WTC11 (cell line): ENCODE results near the gene TOE1. TPM values are rescaled to one million over a fixed set of nuclear protein-coding genes. Genes with fewer than 3 reads are reported as not detected.

ENCODE experiments used
- CREM ChIP-seq: sonication (generic); formaldehyde crosslinking; IDR thresholded peaks from 2 replicates; pipeline ENCODE4 v1.8.1; 2022; ENCODE audit warnings: mild to moderate bottlenecking, missing genetic modification reagents, moderate library complexity
- ETV6 ChIP-seq: sonication (generic); formaldehyde crosslinking; IDR thresholded peaks from 2 replicates; pipeline ENCODE4 v1.8.1; 2022; ENCODE audit warnings: mild to moderate bottlenecking, missing genetic modification reagents
- NFATC4 ChIP-seq: fragments of 250-450 bp; sonication (Bioruptor Pico); IDR thresholded peaks from 2 replicates; pipeline ENCODE4 v1.9.0; 2021; ENCODE audit warnings: mild to moderate bottlenecking
- NFYB ChIP-seq: sonication (generic); formaldehyde crosslinking; conservative IDR thresholded peaks from 2 replicates; pipeline ENCODE4 v1.8.0; 2022; ENCODE audit warnings: low read depth, missing genetic modification reagents
- RORB ChIP-seq: fragments of 250-450 bp; sonication (Bioruptor Pico); IDR thresholded peaks from 2 replicates; pipeline ENCODE4 v1.9.0; 2021; ENCODE audit warnings: mild to moderate bottlenecking
- SP1 ChIP-seq: sonication (generic); formaldehyde crosslinking; conservative IDR thresholded peaks from 2 replicates; pipeline ENCODE4 v1.8.1; 2022; ENCODE audit warnings: missing genetic modification reagents
- TEAD1 ChIP-seq: sonication (generic); formaldehyde crosslinking; IDR thresholded peaks from 2 replicates; pipeline ENCODE4 v1.8.0; 2022; ENCODE audit warnings: mild to moderate bottlenecking, missing genetic modification reagents
- TEAD4 ChIP-seq: sonication (generic); formaldehyde crosslinking; IDR thresholded peaks from 2 replicates; pipeline ENCODE4 v1.8.0; 2022; ENCODE audit warnings: mild to moderate bottlenecking, missing genetic modification reagents
- TP53 ChIP-seq: sonication (generic); formaldehyde crosslinking; IDR thresholded peaks from 2 replicates; pipeline ENCODE4 v1.8.1; 2023; ENCODE audit warnings: mild to moderate bottlenecking, missing genetic modification reagents
- total RNA-seq: library from RNA; stranded (reverse); gene quantifications from 3 replicates; pipeline ENCODE4 v1.2.3, GENCODE V29; 2021
- TF ChIP-seq, protein P1 (sequence below): fragments of 250-450 bp; sonication (Bioruptor Pico); IDR thresholded peaks from 2 replicates; pipeline ENCODE4 v1.9.0; 2021; ENCODE audit warnings: mild to moderate bottlenecking, borderline replicate concordance
- TF ChIP-seq, protein P2 (sequence below): sonication (generic); formaldehyde crosslinking; IDR thresholded peaks from 2 replicates; pipeline ENCODE4 v1.8.0; 2022; ENCODE audit warnings: missing genetic modification reagents
- TF ChIP-seq, protein P3 (sequence below): fragments of 250-450 bp; sonication (Bioruptor Pico); IDR thresholded peaks from 2 replicates; pipeline ENCODE4 v2.1.2; 2022; ENCODE audit warnings: mild to moderate bottlenecking, moderate library complexity
- TF ChIP-seq, protein P4 (sequence below): sonication (generic); formaldehyde crosslinking; IDR thresholded peaks from 2 replicates; pipeline ENCODE4 v1.8.1; 2022; ENCODE audit warnings: low read depth, missing genetic modification reagents, borderline replicate concordance
- TF ChIP-seq, protein P5 (sequence below): fragments of 250-450 bp; sonication (Bioruptor Pico); IDR thresholded peaks from 2 replicates; pipeline ENCODE4 v1.9.0; 2021; ENCODE audit warnings: moderate library complexity, mild to moderate bottlenecking, inconsistent platforms, borderline replicate concordance
- TF ChIP-seq, protein P6 (sequence below): sonication (generic); formaldehyde crosslinking; IDR thresholded peaks from 2 replicates; pipeline ENCODE4 v1.8.0; 2022; ENCODE audit warnings: mild to moderate bottlenecking, missing genetic modification reagents
- TF ChIP-seq, protein P7 (sequence below): sonication (generic); formaldehyde crosslinking; IDR thresholded peaks from 2 replicates; pipeline ENCODE4 v1.8.0; 2022; ENCODE audit warnings: mild to moderate bottlenecking, missing genetic modification reagents
- TF ChIP-seq, protein P8 (sequence below): sonication (generic); formaldehyde crosslinking; IDR thresholded peaks from 2 replicates; pipeline ENCODE4 v1.8.0; 2023; ENCODE audit warnings: mild to moderate bottlenecking, missing genetic modification reagents
- TF ChIP-seq, protein P9 (sequence below): fragments of 250-450 bp; sonication (Bioruptor Pico); IDR thresholded peaks from 2 replicates; pipeline ENCODE4 v1.8.0; 2021; ENCODE audit warnings: mild to moderate bottlenecking

The TOE1 gene
- total RNA-seq, 1 experiment from 2014 or later = 7.4 TPM

DNA sequence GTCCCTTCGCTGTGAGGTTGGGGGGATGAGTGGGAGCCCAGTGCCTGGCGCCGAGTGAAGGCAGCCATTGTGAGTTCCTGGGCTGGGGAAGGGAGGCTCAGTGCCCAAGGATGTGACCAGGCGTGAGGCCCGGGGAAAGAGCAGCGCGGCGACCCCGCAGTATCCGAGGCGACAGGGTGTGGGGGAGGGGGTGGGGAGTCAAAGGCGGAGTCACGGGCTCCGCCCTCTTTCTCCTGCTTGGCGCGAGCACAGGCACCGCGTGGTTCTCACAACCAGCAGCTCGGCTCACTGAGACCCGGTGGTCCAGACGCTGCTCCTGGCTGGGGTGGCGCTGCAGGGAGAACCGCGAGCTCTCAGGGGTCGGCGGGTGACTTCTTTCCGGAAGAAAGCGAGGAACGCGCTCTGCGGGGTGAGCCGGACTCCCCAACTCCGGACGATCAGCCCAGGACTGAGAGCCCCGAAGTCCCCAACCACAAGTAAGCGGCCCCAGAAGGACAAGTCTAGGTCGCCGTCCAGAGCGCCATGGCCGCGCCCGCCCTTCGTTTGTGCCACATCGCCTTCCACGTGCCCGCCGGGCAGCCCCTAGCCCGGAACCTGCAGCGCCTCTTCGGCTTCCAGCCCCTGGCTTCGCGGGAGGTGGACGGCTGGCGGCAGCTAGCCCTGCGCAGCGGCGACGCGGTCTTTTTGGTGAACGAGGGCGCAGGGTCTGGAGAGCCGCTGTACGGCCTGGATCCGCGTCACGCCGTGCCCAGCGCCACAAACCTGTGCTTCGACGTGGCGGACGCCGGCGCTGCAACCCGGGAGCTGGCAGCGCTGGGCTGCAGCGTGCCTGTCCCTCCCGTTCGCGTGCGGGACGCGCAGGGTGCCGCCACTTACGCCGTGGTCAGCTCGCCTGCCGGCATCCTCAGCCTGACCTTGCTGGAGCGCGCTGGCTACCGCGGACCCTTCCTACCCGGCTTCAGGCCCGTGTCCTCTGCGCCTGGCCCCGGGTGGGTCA lies 13.0 kb upstream of the TOE1 start, which contains the start of gene HPDL (continued):
- TF ChIP-seq, protein P1, sequence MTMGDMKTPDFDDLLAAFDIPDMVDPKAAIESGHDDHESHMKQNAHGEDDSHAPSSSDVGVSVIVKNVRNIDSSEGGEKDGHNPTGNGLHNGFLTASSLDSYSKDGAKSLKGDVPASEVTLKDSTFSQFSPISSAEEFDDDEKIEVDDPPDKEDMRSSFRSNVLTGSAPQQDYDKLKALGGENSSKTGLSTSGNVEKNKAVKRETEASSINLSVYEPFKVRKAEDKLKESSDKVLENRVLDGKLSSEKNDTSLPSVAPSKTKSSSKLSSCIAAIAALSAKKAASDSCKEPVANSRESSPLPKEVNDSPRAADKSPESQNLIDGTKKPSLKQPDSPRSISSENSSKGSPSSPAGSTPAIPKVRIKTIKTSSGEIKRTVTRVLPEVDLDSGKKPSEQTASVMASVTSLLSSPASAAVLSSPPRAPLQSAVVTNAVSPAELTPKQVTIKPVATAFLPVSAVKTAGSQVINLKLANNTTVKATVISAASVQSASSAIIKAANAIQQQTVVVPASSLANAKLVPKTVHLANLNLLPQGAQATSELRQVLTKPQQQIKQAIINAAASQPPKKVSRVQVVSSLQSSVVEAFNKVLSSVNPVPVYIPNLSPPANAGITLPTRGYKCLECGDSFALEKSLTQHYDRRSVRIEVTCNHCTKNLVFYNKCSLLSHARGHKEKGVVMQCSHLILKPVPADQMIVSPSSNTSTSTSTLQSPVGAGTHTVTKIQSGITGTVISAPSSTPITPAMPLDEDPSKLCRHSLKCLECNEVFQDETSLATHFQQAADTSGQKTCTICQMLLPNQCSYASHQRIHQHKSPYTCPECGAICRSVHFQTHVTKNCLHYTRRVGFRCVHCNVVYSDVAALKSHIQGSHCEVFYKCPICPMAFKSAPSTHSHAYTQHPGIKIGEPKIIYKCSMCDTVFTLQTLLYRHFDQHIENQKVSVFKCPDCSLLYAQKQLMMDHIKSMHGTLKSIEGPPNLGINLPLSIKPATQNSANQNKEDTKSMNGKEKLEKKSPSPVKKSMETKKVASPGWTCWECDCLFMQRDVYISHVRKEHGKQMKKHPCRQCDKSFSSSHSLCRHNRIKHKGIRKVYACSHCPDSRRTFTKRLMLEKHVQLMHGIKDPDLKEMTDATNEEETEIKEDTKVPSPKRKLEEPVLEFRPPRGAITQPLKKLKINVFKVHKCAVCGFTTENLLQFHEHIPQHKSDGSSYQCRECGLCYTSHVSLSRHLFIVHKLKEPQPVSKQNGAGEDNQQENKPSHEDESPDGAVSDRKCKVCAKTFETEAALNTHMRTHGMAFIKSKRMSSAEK (CRISPR knock-in tag) = no peak
- TF ChIP-seq, protein P2, sequence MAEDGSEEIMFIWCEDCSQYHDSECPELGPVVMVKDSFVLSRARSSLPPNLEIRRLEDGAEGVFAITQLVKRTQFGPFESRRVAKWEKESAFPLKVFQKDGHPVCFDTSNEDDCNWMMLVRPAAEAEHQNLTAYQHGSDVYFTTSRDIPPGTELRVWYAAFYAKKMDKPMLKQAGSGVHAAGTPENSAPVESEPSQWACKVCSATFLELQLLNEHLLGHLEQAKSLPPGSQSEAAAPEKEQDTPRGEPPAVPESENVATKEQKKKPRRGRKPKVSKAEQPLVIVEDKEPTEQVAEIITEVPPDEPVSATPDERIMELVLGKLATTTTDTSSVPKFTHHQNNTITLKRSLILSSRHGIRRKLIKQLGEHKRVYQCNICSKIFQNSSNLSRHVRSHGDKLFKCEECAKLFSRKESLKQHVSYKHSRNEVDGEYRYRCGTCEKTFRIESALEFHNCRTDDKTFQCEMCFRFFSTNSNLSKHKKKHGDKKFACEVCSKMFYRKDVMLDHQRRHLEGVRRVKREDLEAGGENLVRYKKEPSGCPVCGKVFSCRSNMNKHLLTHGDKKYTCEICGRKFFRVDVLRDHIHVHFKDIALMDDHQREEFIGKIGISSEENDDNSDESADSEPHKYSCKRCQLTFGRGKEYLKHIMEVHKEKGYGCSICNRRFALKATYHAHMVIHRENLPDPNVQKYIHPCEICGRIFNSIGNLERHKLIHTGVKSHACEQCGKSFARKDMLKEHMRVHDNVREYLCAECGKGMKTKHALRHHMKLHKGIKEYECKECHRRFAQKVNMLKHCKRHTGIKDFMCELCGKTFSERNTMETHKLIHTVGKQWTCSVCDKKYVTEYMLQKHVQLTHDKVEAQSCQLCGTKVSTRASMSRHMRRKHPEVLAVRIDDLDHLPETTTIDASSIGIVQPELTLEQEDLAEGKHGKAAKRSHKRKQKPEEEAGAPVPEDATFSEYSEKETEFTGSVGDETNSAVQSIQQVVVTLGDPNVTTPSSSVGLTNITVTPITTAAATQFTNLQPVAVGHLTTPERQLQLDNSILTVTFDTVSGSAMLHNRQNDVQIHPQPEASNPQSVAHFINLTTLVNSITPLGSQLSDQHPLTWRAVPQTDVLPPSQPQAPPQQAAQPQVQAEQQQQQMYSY (CRISPR knock-in tag) = no peak
- TF ChIP-seq, protein P3, sequence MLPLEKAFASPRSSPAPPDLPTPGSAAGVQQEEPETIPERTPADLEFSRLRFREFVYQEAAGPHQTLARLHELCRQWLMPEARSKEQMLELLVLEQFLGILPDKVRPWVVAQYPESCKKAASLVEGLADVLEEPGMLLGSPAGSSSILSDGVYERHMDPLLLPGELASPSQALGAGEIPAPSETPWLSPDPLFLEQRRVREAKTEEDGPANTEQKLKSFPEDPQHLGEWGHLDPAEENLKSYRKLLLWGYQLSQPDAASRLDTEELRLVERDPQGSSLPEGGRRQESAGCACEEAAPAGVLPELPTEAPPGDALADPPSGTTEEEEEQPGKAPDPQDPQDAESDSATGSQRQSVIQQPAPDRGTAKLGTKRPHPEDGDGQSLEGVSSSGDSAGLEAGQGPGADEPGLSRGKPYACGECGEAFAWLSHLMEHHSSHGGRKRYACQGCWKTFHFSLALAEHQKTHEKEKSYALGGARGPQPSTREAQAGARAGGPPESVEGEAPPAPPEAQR (CRISPR knock-in tag) = no peak
- TF ChIP-seq NFYB (CRISPR knock-in tag) (no peak), SP1 (CRISPR knock-in tag) (peak; percentile 82), ETV6 (CRISPR knock-in tag) (peak; percentile 73; the same call in 1 of the 2 replicates), RORB (CRISPR knock-in tag) (no peak), TEAD1 (CRISPR knock-in tag) (peak; percentile 48), NFATC4 (CRISPR knock-in tag) (no peak), CREM (CRISPR knock-in tag) (no peak), TEAD4 (CRISPR knock-in tag) (no peak; the same call in 1 of the 2 replicates), TP53 (CRISPR knock-in tag) (peak; percentile 79; the same call in 1 of the 2 replicates)
- TF ChIP-seq, protein P4, sequence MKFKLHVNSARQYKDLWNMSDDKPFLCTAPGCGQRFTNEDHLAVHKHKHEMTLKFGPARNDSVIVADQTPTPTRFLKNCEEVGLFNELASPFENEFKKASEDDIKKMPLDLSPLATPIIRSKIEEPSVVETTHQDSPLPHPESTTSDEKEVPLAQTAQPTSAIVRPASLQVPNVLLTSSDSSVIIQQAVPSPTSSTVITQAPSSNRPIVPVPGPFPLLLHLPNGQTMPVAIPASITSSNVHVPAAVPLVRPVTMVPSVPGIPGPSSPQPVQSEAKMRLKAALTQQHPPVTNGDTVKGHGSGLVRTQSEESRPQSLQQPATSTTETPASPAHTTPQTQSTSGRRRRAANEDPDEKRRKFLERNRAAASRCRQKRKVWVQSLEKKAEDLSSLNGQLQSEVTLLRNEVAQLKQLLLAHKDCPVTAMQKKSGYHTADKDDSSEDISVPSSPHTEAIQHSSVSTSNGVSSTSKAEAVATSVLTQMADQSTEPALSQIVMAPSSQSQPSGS (CRISPR knock-in tag) = no peak
- TF ChIP-seq, protein P5, sequence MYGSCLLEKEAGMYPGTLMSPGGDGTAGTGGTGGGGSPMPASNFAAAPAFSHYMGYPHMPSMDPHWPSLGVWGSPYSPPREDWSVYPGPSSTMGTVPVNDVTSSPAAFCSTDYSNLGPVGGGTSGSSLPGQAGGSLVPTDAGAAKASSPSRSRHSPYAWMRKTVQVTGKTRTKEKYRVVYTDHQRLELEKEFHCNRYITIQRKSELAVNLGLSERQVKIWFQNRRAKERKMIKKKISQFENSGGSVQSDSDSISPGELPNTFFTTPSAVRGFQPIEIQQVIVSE (CRISPR knock-in tag) = no peak
- TF ChIP-seq, protein P6, sequence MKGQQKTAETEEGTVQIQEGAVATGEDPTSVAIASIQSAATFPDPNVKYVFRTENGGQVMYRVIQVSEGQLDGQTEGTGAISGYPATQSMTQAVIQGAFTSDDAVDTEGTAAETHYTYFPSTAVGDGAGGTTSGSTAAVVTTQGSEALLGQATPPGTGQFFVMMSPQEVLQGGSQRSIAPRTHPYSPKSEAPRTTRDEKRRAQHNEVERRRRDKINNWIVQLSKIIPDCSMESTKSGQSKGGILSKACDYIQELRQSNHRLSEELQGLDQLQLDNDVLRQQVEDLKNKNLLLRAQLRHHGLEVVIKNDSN (CRISPR knock-in tag) = peak; percentile 70; the same call in 1 of the 2 replicates
- TF ChIP-seq, protein P7, sequence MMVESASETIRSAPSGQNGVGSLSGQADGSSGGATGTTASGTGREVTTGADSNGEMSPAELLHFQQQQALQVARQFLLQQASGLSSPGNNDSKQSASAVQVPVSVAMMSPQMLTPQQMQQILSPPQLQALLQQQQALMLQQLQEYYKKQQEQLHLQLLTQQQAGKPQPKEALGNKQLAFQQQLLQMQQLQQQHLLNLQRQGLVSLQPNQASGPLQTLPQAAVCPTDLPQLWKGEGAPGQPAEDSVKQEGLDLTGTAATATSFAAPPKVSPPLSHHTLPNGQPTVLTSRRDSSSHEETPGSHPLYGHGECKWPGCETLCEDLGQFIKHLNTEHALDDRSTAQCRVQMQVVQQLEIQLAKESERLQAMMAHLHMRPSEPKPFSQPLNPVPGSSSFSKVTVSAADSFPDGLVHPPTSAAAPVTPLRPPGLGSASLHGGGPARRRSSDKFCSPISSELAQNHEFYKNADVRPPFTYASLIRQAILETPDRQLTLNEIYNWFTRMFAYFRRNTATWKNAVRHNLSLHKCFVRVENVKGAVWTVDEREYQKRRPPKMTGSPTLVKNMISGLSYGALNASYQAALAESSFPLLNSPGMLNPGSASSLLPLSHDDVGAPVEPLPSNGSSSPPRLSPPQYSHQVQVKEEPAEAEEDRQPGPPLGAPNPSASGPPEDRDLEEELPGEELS = peak; percentile 77
- TF ChIP-seq, protein P8, sequence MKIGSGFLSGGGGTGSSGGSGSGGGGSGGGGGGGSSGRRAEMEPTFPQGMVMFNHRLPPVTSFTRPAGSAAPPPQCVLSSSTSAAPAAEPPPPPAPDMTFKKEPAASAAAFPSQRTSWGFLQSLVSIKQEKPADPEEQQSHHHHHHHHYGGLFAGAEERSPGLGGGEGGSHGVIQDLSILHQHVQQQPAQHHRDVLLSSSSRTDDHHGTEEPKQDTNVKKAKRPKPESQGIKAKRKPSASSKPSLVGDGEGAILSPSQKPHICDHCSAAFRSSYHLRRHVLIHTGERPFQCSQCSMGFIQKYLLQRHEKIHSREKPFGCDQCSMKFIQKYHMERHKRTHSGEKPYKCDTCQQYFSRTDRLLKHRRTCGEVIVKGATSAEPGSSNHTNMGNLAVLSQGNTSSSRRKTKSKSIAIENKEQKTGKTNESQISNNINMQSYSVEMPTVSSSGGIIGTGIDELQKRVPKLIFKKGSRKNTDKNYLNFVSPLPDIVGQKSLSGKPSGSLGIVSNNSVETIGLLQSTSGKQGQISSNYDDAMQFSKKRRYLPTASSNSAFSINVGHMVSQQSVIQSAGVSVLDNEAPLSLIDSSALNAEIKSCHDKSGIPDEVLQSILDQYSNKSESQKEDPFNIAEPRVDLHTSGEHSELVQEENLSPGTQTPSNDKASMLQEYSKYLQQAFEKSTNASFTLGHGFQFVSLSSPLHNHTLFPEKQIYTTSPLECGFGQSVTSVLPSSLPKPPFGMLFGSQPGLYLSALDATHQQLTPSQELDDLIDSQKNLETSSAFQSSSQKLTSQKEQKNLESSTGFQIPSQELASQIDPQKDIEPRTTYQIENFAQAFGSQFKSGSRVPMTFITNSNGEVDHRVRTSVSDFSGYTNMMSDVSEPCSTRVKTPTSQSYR = peak; percentile 91
- TF ChIP-seq, protein P9, sequence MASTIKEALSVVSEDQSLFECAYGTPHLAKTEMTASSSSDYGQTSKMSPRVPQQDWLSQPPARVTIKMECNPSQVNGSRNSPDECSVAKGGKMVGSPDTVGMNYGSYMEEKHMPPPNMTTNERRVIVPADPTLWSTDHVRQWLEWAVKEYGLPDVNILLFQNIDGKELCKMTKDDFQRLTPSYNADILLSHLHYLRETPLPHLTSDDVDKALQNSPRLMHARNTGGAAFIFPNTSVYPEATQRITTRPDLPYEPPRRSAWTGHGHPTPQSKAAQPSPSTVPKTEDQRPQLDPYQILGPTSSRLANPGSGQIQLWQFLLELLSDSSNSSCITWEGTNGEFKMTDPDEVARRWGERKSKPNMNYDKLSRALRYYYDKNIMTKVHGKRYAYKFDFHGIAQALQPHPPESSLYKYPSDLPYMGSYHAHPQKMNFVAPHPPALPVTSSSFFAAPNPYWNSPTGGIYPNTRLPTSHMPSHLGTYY (CRISPR knock-in tag) = 0 out of 2 replicates have a peak, but pooled peaks have one; percentile 42
